ENCODE results near the gene PACSIN3. TPM values are rescaled to one million over a fixed set of nuclear protein-coding genes. Genes with fewer than 3 reads are reported as not detected.

PACSIN3 gene
- polyA plus RNA-seq, 1 experiment, result 25.2 TPM

DNA sequence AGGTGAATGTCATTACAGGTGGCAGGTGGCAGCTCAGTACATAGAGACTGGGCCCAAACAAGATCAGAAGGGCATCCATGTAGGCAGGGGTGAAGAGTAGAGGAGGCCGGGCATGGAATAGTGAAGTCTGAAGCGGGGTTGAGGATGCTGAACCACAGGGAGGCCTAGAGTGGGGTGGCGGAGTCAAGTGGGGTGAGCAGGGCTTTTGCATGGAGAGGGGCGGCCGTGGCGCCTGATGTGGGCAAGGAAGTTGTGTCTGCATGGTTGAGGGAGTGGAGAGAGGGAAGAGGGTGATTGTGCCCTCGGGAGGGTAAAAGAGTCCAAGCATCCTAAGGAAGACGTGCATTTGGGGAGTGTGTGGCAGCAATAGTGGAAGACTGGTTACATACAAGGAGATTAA, 42.9 kb upstream of the PACSIN3 start:
- ChIA-PET CTCF (no interaction called here), POLR2A (no interaction called here)

GRCh38 chr11:47225552-47226400, 39.5 kb upstream of the PACSIN3 start:
- POLR2A ChIA-PET, result no interaction called here
- CTCF ChIA-PET, result no interaction called here
- Histone ChIP-seq H3K4me3 (ENCODE audit: low read depth, low read length) (no peak overlapping the region), H3K27me3 (ENCODE audit: control insufficient read depth, insufficient read depth, low read length) (no peaks in the 10 kb centered on the region), H3K36me3 (ENCODE audit: control insufficient read depth, insufficient read depth, low read length) (peaks cover 2% of the 10 kb centered on the region)
- DNase-seq (ENCODE audit: low read depth), result no peak
- no peak for TF ChIP-seq CTCF (IDR thresholded peaks at IDR 0.05; ENCODE audit: insufficient read depth, low read depth, low read length)

More for the DNA sequence above, 42.9 kb upstream of the PACSIN3 start:
- no peak overlapping the region for H3K4me3 ChIP-seq (ENCODE audit: low read depth, low read length)
- no peak for TF ChIP-seq CTCF (IDR thresholded peaks at IDR 0.05; ENCODE audit: insufficient read depth, low read depth, low read length)
- DNase-seq (ENCODE audit: low read depth), result no peak
- no peaks in the 10 kb centered on the region for H3K27me3 ChIP-seq (ENCODE audit: control insufficient read depth, insufficient read depth, low read length)
- H3K36me3 ChIP-seq (ENCODE audit: control insufficient read depth, insufficient read depth, low read length), result peaks cover 4% of the 10 kb centered on the region

GRCh38 chr11:47222696-47223095, 36.5 kb upstream of the PACSIN3 start:
- H3K36me3 ChIP-seq (ENCODE audit: control insufficient read depth, insufficient read depth, low read length), result peaks cover 5% of the 10 kb centered on the region
- ChIA-PET POLR2A (no interaction called here), CTCF (interaction anchor here (1.0 to 1.1 kb wide), 2 partner anchors 26 to 37 kb away, joined by 3 read pairs; partner anchors contain the start of gene ACP2)
- no peak for DNase-seq (ENCODE audit: low read depth)
- no peak for TF ChIP-seq CTCF (IDR thresholded peaks at IDR 0.05; ENCODE audit: insufficient read depth, low read depth, low read length)
- no peaks in the 10 kb centered on the region for H3K27me3 ChIP-seq (ENCODE audit: control insufficient read depth, insufficient read depth, low read length)
- H3K4me3 ChIP-seq (ENCODE audit: low read depth, low read length), result no peak overlapping the region

GRCh38 chr11:47220401-47220821, 34.2 kb upstream of the PACSIN3 start:
- Histone ChIP-seq H3K4me3 (ENCODE audit: low read depth, low read length) (no peak overlapping the region), H3K27me3 (ENCODE audit: control insufficient read depth, insufficient read depth, low read length) (no peaks in the 10 kb centered on the region), H3K36me3 (ENCODE audit: control insufficient read depth, insufficient read depth, low read length) (peaks cover 8% of the 10 kb centered on the region)
- DNase-seq (ENCODE audit: low read depth), result no peak
- ChIA-PET POLR2A (no interaction called here), CTCF (interaction anchor here (0.7 to 2.2 kb wide), 6 partner anchors 10 to 134 kb away, joined by 3 to 13 read pairs (median 4); no protein-coding TSS in a partner anchor)
- no peak for TF ChIP-seq CTCF (IDR thresholded peaks at IDR 0.05; ENCODE audit: insufficient read depth, low read depth, low read length)

DNA sequence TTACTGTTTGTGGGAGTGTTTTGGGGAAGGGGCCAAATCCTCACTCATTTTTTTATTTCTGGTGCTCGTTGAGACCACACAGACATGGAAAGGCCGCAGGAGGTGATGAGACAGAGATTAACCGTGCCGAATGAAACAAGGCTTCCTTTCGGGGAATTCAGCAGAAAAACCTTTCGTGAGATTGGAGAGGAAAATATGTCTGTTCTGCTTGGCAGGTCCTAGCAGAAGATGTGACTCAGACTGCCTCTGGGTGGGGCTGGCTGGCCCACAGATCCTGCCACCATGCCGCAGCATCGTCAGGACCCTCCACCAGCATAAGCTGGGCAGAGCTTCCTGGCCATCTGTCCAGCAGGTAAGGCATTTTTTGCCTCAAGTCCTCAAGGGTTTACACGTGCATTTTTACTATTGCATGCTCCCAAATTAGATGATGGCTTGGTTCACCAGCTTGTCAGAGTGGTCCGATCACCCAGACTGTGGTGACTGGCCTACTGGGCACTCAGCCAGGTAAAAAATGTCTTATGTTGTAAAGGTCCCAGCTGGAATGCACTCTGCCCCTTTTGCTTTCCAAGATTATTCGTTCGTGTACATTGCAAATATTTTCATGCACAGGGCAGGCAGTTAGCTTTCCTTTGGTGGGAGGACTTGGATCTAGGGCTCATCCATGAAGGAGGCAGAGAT, 30.0 kb upstream of the PACSIN3 start:
- DNase-seq (ENCODE audit: low read depth), result peak; percentile 59
- TF ChIP-seq CTCF (IDR thresholded peaks at IDR 0.05; ENCODE audit: insufficient read depth, low read depth, low read length), result no peak
- Histone ChIP-seq H3K27me3 (ENCODE audit: control insufficient read depth, insufficient read depth, low read length) (no peaks in the 10 kb centered on the region), H3K4me3 (ENCODE audit: low read depth, low read length) (peak overlapping the region; percentile 69), H3K36me3 (ENCODE audit: control insufficient read depth, insufficient read depth, low read length) (peaks cover 8% of the 10 kb centered on the region)
- ChIA-PET CTCF (interaction anchor here (0.6 to 2.7 kb wide), 3 partner anchors 22 to 38 kb away, joined by 3 to 15 read pairs (median 7); partner anchors contain the start of gene ARFGAP2), POLR2A (no interaction called here)
